OCI-LY7 (cell line): Measurements from ENCODE around the gene OXSR1.

Experiments
- EZH2phosphoT487 ChIP-seq: fragments of 200-600 bp; sonication (generic); IDR thresholded peaks from 2 replicates; pipeline ENCODE4 v1.6.1; 2018; ENCODE audit warnings: low read depth, borderline replicate concordance, mild to moderate bottlenecking, mixed run types, antibody characterized with exemption, low read length, moderate library complexity, mixed read lengths
- TF ChIP-seq, protein P1 (sequence below): fragments of 200-600 bp; sonication (generic); conservative IDR thresholded peaks from 2 replicates; pipeline ENCODE4 v1.5.1; 2014; ENCODE audit warnings: mild to moderate bottlenecking, antibody characterized with exemption, low read length, moderate library complexity, mixed read lengths

DNA sequence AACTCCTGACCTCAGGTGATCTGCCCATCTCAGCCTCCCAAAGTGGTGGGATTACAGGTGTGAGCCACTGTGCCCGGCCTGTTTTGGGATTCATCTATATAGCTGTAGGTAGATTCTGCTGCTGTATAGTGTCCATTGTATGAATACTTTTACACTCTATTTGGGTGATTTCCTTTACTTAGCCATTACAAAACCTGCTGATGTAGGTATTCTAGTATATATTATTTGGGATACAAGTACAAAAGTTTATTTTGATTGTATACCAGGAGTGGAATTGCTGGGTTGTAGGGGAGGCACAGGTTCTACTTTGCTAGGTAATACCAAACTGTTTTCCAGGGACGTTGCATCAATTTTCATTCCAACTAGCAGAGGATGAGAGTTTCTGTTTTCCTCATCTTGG, 9.5 kb upstream of the OXSR1 start:
- TF ChIP-seq, protein P1, sequence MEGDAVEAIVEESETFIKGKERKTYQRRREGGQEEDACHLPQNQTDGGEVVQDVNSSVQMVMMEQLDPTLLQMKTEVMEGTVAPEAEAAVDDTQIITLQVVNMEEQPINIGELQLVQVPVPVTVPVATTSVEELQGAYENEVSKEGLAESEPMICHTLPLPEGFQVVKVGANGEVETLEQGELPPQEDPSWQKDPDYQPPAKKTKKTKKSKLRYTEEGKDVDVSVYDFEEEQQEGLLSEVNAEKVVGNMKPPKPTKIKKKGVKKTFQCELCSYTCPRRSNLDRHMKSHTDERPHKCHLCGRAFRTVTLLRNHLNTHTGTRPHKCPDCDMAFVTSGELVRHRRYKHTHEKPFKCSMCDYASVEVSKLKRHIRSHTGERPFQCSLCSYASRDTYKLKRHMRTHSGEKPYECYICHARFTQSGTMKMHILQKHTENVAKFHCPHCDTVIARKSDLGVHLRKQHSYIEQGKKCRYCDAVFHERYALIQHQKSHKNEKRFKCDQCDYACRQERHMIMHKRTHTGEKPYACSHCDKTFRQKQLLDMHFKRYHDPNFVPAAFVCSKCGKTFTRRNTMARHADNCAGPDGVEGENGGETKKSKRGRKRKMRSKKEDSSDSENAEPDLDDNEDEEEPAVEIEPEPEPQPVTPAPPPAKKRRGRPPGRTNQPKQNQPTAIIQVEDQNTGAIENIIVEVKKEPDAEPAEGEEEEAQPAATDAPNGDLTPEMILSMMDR, result no peak
- no peak for TF ChIP-seq EZH2phosphoT487
